Right hindlimb (tissue), 1 donor: ENCODE results near the gene ANKRD33.

Experiments used
- DNase-seq: peaks from one replicate; pipeline ENCODE4 v3.0.0-alpha.2; 2018

Gene ANKRD33

DNA sequence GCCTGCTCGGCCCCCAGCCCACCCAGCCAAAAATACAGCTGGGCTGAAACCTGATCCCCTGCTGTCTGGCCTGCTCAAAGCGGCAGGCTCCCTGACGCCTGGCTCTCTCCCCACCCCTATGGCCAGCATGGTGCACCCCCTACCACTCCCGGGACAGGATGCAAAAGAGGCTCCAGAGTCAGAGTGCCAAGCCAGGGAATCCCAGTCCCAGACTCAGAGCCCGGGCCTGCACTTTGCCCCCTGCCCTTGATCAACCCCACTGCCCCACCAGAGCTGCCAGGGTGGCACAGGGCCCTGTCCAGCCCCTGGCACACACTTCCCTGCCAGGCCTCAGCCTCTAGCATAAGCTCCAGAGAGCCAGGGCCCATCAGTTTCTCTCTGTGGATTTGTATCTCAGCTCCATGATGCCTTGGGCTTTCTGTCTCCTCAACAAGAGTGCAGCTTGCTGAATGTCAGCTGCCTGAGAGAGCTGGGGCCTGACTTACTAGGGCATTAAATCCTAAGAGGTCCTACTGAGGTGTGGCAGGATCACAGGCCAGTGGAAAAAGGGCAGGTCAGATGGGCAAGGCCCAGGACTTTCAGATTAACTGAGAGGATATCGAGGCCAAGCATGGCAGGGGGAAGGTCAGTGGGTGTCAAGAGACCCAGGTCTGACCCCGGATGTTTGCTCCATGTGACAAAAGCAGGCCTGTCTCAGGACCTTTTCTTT lies 33.3 kb downstream of the ANKRD33 start:
- peak; percentile 75 for DNase-seq

DNA sequence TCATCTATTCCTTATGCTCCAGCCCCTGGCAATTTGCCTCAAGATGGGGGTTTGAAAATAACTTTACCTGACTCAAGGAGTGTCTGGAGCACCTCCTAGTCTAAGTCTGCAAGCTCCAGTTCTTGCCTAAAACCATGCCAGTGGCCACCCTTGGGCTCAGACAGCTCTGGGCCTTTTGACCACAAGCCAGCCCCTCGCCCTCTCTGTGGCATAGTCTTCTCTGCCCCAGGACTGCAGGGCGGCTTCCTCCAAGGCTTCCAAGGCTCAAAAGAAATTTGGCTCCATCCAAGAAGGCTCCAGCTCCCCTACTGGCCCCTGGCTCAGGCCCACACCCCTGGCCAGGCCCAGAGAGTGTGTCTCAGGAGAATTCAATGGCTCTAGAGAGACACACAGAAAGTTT lies 34.2 kb downstream of the ANKRD33 start:
- no peak for DNase-seq

DNA sequence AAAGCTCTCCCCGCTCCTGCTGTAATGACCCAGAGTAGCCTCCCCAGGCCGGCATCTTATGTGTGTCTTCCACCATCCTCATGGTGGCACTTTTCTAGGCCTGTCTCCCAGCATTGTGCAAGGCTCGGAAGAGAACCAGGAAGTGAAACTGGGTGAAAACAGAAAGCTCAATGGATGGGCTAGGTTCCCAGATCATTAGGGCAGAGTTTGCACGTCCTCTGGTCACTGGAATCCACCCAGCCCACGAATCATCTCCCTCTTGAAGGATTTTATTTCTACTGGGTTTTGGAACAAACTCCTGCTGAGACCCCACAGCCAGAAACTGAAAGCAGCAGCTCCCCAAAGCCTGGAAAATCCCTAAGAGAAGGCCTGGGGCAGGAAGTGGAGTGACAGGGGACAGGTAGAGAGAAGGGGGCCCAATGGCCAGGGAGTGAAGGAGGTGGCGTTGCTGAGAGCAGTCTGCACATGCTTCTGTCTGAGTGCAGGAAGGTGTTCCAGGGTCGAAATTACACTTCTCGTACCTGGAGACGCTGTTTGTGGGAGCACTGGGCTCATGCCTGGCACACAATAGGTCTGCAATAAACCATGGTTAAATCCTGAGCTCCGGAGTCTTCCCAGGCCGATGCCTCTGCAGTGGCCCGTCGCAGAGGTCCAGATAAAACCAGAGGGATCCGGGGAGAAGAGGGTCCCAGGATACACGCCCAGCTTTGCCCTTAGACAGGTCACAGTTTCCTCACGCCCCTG lies 35.0 kb downstream of the ANKRD33 start:
- DNase-seq = peak; percentile 54

DNA sequence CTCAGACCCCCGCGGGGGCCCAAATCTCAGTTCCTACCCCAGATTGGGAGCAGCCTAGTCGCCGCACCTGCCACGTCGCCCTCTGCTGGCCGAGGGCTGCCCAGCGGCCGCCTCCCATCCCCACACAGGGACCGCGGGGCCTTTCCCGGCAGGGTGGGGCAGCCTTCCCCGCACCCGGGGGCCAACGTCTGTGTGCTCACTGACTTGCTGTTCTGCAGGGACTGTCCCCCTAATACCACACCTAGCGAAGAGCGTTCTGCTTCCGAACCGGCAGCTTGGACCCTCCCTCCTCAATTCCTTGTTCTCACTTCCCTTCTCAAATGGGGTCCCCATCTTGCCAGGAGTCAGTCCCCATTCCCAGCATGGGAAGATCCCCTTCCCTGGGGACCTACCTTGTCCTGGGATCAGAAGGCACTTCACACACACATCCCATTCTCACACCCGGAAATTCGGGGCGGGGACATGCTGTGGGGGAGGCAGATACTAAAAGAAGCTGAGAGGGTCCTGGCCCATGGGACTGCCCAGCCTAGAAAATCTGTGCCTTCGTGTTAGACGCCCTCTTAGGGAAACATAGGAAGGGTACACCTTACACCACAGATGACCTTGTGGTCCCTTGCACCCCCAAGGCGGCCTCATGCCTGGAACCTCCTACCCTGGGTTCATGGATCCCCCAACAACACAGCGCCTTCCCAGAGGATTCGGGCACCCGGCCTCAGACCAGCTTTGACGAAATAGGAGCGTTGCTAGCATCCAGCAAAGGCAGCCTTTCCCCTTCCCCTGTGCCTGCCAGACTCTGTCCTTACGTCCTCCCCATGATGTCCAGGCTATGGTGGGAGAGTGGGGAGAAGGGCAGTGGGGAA lies 35.8 kb downstream of the ANKRD33 start:
- peak; percentile 62 for DNase-seq

DNA sequence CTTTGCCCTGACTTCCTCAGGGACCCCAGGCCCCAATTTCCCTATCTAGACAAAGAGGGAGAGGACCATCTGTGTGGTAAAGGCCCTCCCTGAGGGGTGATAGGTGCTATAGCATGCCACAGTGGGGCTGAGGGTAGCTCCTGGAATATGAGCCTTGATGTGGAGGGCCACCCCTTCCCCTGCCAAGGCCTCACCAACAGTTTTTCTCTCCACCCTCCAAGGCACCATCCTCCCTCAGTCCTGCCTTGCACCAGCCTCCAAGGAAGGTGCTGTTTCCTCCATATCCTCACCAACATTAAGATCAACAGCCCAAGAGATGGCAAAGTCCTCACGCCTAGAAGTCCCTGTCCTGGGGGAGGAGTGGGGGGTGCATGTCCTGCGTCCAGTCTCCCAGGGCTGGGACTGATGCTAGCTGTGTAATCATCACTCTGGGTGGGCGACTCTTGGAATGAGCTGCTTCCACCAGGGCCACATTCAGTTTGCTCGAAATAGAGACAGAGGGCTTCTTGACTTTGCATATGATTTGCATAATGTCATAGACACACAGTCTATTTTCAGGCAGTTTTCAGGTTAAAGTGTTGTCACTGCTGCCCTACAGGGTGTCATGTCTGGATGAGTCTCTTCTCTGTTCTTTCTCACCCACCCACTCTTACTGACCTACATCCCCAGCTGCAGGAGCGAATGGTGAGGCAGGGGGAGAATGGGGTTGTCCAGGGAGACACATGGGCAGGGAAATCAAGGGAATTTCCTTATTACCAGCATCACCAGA lies 36.8 kb downstream of the ANKRD33 start:
- DNase-seq = no peak

DNA sequence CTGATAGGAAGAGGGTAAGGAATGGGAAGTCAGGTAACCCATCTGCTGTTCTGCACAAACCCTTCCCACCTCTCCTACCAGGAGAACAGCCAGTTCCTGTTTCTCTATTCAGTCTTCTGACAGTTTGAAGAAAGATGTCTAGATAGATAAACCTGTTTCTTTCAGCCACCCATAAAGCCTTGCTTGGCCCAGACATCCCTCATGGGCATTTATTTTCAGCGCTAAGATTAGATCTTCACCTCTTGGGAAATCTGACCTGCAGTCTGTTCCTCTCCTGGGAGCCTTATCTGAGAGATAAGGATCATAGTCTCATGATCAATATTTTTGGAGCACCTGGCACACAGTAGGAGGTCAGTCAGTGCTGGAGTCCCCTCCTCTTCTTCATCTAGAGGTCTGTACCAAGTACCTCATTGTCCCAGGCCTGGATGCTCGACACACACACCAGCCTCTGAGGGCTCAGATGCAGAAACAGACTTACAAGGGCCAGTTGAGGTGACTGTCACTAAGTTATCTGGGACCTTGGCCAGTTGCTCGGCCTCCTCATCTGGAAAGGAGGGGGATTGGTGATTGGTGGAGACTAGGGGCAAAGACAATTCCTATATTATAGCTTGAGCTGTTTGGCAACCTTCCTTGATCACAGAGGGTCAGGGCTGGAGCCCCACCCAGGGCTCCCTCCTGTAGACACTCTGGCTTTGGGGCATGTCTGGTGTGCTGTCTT lies 37.6 kb downstream of the ANKRD33 start:
- no peak for DNase-seq

DNA sequence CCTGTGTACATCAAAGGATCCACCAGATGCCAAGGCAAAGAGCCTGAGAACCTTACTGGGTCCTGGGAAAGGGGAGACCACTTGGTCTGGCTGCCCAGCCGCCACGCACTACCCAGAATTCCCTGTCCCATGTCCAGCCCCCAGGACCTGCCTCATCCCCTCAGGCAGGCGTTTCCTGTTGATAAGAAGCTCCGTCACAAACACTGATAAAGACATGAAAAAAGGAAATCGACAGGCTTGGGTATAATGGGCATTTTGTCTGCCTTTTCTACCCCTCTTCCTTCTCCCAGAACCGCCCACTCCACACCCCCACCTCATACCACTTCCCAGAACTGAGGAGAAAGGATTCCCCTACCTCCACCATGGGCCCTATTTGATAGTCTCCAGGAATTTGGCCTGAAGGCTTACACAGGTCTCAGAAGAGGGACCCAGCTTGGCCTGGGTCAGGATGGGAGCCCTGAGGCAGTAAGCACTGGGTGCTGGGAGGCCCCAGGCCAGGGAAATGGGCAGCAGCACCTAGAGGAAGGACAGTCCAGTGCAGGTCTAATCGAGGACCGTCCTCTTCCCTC lies 38.2 kb downstream of the ANKRD33 start:
- no peak for DNase-seq

DNA sequence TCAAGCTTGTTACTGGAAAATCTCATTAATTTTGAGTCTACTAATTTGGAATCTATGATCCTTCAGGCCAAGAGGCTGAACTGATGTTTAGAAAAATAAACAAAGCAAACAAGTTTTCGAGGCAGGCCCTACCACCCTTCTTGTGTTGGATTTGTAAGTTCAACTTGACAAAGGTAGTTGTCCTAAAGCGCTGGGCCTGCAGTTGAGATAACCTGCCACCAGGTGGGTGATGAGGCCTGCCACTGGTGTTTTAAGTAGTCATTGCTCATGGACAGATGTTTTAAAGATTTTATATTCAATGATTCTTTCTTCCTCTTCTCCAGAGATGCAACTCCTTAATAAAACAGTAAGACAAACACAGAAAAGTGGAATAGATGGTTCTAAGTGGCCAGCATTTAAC lies 38.8 kb downstream of the ANKRD33 start:
- DNase-seq = no peak

DNA sequence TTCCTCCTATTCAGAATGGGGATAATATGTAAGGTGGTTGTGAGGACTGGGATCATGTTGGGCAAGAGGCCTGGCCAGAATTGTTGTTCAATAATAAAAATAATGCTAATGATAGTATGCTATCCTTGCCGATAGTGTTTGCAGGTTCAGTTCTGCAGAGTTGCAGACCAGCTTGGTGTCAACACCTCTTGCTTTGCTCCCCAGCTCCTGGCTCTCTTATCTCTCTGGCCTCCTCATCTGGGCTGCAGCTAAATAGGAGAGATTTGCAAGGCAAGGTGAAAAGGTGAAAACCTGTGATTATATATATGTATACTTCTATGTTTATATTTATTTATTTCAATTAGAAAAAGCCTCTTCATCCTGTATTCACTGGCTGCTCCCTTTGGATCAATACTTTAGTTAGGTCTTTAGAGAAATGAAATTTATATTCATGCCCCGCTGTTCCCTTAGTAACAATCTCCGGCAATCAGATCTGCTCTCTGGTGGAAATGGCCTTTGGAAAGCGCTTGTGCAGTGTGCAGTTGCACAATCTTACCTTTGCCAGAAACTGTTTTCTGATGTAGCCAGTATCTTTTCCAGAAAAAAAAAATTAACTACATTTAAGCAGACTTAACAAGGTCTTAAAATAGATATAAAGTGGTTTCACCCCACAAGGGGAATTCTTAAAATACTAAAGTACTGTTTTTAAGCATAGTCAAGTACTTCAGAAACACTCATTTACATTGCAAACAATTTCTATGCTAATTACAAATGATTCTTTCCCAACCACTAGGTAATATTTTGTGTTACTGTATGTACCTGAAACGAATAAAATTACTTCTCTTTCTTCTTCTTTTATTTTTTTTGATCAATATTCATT lies 44.5 kb downstream of the ANKRD33 start:
- DNase-seq = no peak

DNA sequence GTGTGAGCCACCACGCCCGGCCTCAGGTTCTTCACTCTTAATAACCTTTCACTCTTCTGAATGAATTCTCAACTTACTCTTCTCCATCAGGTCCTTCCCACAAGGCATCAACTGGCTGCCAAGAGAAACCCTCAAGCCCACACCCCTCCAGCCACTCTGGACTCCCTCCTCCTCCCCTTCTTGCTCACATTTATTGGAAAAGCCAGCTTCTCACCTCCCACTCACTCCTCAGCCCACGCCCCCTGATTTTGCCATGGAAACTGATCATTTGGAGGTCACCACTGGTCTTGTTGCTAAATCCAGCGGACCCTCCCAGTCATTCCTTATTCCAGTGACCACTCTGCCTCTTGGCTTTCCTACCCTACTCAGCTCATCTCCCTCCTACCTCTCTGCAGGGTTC lies 46.2 kb downstream of the ANKRD33 start:
- DNase-seq = no peak

DNA sequence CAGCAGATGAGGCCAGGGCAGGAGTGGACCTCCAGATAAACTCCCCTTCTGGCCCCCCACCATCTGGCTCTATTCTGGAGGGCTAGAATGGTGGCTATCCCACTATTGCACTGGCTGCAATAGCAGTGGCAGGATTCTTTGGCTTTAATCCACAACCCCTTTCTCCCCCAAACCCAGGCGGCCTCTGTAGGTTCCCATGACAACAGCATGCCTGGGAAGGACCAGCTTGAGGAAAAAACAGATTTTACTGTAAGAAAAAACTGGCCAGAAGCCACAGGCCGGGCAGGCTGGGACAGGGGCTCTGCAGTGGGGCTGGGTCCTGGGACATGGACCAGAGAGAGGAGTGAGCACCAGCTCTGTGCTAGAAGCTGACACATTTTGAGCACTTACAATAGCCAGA lies 50.0 kb downstream of the ANKRD33 start:
- no peak for DNase-seq

DNA sequence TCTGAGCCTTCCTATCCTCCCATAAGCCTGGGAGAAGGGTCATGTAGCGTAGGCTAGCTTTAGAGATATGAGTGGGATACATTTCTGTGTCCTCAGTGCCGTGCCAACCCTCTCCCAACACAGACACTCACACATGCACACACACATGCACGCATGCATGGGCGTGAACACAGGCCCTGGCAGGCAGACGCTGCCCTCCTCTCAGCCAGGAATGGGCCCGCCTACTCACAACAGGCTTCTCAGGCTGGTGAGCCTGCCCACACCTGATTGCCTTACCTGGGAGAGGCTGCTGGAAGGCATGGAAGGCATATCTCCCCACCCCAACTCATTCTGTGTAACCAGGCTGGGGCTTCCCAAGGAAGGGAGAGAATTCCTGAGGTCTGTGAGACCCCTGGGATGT lies 50.8 kb downstream of the ANKRD33 start:
- DNase-seq = no peak

DNA sequence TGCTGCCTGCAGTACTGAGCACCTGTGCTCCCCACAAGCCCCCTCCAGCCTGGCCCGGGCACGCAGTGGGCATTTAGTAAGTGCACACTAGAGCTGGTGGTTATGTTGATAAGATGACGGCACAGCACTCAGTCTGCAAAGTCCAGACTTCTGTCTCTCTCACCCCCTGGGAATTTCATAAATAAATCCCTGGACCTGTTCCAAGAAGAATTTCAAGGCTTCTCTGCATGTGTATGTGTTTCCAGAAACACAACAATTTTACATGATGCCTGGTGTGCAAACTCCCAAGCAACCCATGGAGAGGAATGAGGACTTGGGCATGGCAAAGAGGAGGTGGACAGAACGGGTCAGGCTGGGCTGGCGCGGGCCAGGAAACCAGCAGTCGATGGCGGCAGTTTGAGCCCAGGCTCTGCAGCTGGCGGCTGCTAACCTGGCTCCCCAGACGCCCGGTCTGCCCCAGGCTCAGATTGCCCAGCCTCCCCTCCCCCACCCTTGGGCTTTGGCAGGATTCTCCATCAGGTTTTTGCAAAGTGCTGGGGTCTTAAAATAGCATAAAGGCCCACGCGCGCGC lies 53.2 kb downstream of the ANKRD33 start:
- no peak for DNase-seq
